NCI-H2196 (cell line): ENCODE data around the gene SERPINB2.

Experiments
- DNase-seq: peaks from one replicate; lab custom pipeline; 2025; ENCODE audit not compliant: unreplicated experiment; lab: John Stamatoyannopoulos, UW

The SERPINB2 gene, protein sequence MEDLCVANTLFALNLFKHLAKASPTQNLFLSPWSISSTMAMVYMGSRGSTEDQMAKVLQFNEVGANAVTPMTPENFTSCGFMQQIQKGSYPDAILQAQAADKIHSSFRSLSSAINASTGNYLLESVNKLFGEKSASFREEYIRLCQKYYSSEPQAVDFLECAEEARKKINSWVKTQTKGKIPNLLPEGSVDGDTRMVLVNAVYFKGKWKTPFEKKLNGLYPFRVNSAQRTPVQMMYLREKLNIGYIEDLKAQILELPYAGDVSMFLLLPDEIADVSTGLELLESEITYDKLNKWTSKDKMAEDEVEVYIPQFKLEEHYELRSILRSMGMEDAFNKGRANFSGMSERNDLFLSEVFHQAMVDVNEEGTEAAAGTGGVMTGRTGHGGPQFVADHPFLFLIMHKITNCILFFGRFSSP

DNA sequence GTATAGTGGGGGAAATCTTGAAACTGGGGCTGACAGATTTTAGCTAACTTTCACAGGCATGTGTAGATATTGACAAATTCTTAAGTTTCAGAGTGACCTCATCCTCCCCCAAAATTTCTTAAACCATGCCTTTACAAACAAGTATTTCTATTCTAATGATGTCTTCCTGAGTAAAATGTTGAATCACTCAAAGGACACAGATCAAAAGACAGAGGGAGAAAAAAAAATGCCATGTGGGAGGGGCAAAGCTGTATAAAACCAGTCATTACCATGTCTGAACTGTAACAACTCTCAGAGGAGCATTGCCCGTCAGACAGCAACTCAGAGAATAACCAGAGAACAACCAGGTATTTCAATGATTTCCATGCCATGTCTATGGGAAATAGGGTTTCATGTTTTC is at the start of gene SERPINB2:
Gene SERPINB2 (plus strand): TSS at position 282 of the 400 bp plus-strand sequence. CDS start 3,740 bp downstream, outside the sequence.
- DNase-seq = no peak

DNA sequence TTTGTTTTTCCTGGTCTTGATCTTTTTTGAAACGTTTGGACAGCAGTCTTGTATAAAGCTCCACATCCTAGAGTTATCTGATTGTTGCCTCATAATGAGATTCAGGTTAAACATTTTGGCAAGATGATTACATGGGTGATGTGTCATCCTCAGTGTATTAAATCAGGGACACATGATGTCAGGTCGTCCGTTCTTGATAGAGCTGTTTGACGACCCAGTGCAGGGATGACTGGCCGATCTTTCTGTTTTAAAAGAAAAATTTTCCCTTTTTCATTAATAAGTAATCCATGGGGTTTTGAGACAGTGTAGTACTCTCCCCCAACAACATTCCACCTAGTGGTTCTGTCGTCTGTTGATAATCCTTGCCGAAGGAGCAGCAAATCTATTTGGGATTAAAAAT is 44.5 kb upstream of the SERPINB2 start:
- no peak for DNase-seq

DNA sequence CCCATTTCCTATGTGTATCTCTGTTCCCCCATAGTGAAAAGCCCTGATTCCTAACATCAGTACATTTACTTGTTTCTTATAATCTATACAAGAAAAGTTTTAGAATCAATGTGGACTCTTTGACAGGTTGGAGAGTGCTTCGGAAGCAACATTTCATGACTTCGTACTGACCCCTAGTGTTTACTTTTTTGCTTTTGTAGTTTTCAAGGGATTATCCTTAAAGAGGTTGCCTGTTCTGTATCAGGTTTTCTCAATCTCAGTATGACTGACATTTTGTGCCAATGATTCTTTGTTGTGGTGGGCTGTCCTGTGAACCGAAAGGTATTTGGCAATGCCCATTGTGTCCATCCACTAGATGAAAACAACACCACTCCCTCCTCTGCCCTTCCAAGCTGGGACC is 43.3 kb upstream of the SERPINB2 start:
- peak; percentile 30 for DNase-seq

DNA sequence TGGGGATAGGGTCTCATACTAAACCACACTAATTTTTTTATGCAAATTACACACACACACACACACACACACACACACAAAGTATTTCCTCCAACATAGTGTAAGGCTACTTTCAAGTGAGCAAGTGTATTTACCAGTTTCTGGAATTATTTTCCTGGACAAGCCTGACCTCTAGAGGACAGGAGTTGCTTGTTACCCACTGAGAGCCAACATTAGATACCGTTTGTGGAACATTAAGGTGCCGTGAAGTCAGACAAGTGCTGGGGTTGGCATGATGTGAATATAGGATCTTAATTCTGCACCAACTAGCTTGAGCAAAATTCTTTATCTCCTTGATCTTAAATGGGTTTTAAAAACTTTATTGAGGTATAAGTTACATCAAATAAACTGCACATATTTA is 39.3 kb upstream of the SERPINB2 start:
- peak; percentile 63 for DNase-seq

DNA sequence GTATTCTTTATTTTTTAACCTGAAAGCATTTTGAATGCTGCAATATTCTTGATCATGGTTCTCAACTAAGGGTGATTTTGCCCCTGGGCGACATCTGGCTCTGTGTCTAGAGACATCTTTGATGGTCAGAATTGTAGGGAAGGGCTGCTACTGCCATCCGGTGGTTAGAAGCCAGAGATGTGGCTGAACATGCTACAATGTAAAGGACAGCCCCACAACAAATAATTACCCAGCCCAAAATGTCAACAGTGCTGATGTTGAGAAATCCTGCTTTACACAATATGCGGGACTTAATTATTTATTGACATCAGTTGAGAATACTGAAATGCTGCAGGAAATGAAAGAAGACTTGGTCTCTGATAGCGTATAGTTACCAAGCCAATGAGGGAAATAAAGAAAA is 37.5 kb upstream of the SERPINB2 start:
- peak; percentile 41 for DNase-seq

DNA sequence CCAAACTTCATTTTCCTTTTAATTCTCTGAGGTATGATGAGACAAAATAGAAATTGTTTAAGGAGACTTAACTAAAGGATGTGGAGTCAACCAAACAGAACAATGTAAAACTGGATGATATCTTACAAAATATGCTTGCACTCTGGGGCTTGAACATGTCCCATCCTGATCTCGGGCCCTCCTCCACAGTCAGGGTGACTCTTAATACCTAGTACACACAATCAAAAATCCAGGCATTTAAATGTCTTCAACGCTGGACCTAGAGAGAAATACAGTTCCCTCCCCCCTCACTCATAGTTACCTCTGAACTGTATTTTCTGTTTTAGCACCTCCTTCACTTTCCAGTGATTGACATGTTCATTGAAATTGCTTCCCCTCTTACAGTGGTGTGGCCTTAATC is 36.9 kb upstream of the SERPINB2 start:
- no peak for DNase-seq

DNA sequence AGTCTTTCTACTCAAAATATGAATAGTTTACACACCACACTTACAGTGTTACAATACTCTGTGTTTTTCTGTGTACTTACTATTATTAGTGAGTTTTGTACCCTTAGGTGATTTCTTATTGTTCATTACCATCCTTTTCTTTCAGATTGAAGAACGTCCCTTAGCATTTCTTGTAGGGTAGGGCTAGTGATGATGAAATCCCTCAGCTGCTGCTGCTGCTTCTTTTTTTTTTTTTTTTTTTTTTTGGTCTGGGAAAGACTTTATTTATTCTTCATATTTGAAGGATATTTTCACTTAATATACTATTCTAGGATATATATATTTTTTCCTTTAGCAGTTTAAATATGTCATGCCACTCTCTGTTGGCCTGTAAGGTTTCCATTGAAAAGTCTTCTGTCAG is 29.0 kb upstream of the SERPINB2 start:
- DNase-seq = no peak

DNA sequence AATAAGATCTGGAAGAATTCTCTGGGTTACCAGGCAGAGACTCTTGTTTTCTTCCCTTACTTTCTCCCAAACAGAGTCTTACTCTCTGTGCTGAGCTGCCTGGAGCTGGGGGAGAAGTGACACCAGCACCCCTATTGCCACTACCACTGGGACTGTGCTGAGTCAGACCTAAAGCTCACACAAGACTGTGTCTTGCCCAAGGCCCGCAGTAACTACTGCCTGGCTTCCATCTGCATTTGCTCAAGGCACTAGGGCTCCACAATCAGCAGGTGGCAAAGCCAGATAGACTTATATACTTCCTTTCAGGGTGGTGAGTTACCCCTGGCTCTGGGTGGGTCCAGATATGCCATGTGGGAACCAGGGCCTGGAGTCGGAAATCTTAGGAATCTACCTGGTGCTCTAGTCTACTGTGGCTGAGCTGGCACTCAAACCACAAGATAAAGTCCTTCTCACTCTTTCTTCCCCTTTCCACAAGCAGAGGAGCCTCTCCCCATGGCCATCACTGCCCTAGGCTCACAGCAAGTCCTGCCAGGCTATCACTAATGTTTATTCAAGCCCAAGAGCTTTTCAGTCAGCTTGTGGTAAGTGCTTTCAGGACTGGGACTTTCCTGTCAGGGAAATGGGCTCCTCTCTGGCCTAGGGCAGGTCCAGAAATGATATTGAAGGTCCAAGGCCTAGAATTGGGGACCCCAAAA is 27.6 kb upstream of the SERPINB2 start:
- DNase-seq = no peak

DNA sequence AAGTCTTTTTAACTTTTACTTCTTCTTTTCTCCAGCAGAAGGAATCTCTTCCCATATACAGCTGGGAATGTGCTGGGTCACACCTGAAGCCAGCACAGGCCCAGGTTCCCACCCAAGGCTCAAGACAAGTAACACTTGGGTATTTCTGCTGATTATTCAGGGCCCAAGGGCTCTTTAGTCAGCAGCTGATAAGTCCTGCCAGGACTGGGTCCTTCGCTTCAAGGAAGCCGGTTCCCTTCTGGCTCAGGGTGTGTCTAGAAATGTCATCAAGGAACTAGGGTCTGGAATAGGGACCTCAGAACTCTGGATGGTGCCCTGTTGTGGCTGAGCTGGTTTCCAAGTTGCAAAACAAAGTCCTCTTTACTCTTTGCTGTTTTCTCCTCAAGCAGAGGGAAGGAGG is 27.0 kb upstream of the SERPINB2 start:
- DNase-seq = no peak

DNA sequence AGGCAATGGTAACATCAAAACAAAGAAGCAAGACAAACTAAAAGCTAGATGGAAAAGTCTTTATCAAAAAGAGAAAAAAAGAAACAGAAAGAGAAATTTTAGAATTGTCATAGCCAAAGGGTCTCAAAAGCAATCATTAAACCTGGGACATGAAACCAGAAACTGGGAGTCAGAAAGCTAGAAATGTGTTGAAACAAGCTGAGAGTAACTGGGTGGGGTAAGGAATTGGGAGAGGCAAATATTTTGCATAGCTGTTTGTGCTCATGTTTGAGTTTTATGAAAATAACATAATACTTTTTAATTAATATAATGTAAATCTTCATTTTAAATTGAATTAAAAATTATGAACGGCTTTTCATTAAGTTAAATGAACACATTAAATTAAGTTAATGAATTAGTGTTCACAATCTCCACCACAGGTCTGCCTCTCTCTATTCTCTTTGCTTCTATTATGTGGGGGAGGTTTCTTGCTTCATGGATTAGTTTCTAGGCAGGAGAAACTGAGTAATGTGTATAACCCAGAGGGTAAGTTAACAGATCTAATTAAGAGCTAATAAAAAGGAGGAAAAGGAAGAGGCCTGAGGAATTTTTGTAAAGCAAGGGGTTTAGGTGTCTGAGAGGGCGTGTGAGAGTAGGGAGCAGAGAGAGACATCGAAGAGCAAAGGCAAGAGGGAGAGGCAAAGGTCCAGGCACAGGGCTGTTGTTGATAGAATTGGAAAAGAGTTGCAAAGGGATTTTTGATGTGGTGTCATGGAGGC is 20.0 kb upstream of the SERPINB2 start:
- DNase-seq = no peak

DNA sequence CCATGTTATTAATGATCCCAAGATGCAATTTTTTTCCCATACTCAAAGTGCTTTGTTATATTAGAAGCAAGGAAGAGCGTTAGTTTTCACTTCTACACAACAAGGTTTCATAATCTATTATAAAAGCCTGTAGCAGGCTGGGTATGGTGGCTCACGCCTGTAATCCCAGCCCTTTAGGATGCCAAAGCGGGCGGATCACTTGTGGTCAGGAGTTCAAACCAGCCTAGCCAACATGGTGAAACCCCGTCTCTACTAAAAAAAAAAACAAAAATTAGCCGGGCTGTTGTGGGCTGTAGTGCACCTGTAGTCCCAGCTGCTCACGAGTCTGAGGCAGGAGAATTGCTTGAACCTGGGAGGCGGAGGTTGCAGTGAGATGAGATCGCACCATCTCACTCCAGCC is 19.0 kb upstream of the SERPINB2 start:
- DNase-seq = no peak

DNA sequence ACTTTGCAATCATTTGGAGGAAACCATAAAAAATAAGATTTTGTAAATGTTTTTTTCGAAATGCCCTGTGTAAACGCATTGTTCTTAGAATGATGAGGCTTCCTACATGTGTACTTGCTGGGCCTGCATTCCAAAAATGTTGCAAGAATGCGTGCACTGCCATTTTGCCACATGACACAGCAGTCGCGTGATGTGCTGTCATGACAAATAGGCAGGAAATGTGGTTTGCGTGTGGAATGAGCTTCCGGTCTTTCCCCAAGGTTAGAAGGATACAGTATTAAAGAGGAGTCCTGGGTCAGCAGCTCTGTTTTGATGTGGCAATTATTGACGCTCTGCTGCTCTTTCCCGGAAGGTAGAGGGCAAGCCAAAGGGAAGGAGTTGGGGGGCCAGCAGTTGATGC is 18.1 kb upstream of the SERPINB2 start:
- DNase-seq = no peak

DNA sequence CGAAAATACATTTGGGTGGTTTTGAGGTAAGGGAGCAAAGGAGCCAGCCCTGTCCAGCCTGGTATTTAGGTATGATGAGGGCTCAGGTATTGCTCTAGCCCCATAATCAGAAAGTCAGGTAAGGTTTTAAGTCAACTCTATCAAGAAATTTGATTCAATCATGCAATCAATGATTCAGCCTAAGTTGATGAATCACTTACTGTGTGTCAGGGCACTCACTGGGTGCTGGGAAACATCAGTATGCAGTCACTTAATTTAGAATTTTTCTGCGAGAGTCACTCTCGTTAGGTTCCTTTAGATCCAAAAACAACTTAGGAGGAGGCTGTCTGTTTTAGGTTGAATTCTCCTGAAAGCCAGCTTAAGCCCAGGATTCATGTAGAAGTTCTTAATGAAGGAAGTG is 17.7 kb upstream of the SERPINB2 start:
- no peak for DNase-seq

DNA sequence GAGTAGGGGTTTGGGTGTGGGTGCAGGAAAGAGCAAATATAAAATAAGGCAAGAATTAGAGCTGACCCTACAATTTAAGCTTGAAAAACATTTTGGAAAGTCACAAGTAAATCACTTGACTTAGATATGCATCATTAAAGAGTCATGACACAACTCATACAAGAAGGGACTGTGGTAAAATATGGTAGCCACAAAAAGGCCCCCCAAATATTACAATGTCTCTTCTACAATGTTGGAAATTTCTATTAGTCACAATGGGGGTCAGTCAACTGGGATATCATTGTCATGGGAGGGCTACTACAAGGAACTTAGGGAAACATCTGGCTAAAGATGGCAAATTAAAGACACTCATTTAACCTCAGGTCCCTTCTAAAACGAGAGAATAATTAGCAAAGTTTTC is 15.7 kb upstream of the SERPINB2 start:
- no peak for DNase-seq

DNA sequence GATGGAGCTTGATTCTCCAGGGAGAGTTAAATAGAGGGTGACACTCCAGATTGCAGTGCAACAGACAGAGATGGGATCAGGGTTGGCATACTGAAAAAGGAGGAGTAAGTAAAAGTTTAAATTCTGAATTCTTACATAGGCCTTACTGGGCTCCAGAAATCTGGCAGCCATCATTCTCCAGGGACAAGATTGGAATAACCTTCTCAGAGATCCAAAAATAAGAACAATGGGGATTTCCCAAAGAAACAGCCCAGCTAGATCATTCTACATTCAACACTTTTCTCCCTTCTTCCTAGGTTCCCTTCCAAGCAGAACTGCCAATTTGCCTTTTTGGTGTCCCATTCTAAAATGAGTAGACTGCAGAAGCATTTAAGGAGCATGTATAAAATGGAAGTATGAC is 14.9 kb upstream of the SERPINB2 start:
- DNase-seq = no peak

DNA sequence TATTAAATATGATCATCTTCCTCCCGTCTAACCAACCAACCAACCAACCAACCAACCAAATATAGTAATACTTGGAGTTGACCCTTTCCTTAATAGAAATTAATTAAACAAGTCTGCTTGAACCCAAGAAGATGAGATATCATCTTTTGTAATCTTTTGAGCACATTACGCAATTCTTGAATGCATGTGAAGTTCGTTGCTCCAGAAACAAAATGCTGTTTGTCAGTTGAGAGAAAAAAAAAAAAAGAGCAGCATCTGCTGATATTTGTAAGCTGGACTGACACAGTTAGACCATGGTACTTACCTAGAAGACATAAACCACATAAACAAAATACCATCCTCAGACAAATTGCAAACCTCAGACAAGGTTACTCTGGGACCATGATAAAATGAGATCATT is 9.2 kb upstream of the SERPINB2 start:
- no peak for DNase-seq

DNA sequence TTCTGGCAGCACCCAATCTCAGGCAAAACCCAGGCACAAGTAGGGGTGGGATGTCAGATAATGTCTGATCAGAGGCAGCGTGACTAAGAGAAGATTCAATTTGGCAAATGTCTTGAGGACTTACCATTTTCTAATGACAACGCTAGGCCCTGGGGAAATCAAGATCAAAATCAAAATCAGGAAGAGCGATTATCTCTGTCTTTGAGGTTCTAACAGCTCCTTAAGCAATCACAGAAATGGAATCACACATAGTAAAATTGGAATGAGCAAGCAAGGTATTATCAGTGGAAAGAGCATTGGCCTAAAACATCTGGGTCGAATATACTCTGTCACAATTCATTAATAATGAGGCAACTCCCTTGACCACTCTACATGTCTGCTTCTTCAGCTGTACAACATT is 8.6 kb upstream of the SERPINB2 start:
- DNase-seq = no peak

DNA sequence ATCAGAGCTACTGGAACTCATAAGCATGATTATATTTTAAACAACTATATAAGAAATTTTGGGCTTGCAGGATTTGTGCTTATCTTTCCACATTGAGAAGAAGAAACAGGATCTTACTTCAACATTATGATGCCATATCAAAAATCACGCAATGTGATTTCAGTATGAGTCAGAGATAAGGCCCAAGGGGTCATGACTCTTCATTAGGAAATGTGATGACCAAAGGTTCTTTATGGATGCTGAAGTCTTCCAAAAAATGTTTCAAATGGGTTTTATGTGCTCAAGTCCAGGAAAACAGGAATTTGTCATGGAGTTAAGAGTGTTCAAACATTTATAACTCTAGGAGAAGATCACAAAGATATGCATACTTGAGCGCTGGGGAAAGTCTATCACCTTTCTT is 7.8 kb upstream of the SERPINB2 start:
- no peak for DNase-seq

DNA sequence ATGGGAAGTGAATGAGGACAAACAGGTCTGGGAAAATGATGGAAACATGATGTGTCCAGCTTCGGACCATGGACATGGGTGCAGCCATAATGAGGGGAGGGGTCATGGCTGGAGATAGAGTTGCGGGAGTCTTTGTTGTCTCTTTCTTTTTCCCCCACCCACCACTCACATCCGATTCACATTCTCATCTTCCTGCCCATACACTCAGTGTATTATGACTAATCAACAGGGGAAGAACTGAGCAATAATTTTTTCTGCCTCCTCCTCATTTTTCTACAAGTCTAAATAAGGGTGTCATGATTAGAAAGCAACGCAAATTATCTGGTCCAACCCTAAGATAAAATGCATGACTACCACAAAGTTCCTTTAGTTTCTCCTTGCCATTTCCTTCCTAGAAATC is 5.7 kb upstream of the SERPINB2 start:
- no peak for DNase-seq

DNA sequence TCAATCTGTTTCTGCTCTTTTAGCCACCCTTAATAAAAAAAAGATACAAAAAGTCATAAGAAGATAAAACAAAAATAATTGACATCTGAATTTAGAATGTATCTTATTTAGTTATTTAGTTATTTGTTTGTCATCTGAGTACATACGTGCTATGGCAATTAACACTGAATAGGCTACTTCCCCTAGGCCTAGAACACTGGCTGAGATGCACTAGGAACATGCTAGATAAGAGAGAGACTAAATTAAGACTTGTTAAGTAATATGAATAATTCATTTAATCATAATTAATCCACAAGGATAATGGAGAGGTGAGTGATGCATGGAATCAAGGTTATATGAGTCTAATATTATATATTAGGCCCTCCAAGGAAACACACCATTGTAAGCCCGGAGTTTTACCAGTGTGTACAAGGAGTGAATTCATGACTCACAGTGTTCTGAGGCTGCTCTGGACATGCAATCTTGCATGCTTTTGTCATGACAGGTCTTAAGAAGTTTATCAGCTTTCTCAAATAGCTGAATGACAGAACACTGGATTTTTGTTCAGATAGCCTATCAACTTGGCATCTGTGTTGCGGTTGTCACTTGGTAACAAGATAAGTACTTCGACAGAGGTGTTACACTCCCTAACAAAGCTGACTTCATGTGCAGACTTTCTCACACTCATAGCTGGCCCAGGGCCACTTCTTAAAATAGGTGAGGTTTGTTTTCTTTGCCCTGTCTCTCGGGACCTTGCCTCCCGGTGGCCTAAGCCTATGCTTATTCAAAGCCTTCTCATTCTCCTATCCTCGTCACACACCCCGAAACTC is 5.0 kb upstream of the SERPINB2 start:
- no peak for DNase-seq

DNA sequence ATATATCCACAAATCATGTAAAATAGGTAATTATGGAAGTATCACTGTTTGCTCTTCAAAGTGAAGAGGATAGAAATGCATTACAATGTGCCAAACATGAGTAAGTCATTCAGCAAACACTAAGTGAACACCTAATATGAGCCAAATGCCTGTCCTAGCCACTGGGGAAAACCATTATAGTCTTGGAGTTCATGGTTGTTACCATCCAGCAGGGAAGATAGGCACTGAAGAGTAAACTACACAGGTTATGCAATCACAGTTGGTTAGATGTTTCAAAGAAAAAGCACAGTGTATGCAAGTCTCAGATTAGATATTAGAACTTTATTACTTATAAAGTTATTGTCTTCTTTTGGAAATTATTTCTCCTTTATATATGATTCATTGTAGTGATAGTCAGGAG is 3.9 kb upstream of the SERPINB2 start:
- DNase-seq = no peak
